GM21526 (cell line): ENCODE results near the gene ADGRL3.

ENCODE experiments used
- ATAC-seq: cut with Tn5 transposase; IDR thresholded peaks from one replicate; pipeline ENCODE4 v1.9.1; 2021; ENCODE audit warnings: moderate library complexity; ENCODE audit not compliant: unreplicated experiment, low FRiP score

Gene ADGRL3

GRCh38 chr4:61531188-61531587 lies 331.1 kb downstream of the ADGRL3 start:
- ATAC-seq: no peak

GRCh38 chr4:61532336-61533000 lies 332.3 kb downstream of the ADGRL3 start:
- ATAC-seq: no peak

DNA sequence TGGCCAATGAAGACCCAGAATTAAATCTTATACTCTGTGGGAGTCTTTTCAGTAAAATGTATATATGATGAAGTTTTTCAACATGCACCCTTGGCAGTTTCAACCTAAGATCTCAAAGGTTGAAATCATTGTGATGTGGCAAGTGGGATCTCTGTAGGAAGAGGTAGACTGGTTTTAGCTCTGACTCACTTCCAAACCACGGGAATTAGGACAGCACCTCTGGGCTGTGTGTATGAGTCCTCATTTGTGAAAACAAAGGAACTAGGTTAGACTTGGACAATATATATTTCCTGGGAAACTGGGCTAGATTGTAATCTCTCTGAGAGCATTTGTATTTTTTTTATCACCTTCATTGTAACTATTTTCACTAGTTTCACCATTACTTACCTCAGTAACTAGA lies 333.0 kb downstream of the ADGRL3 start:
- ATAC-seq: no peak

DNA sequence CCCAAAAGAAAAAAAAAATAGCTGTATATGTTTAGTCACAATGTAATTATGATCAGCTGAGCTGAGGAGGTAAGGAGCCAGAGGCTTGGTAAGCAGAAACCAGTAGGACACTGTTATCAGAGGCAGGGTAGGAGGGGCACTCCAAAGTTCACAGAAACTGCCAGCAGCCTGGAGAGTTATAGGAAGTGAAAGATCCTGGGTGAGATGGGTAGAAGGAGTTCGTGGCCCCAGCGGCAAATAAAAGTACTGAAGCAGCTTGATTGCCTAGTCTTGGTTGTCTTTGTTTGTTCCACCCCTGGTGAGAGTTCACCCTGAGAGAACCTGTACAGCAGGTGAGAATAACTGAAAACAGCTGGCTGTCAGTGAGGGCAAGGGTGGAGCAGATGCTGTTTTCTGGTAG lies 340.8 kb downstream of the ADGRL3 start:
- no peak for ATAC-seq

DNA sequence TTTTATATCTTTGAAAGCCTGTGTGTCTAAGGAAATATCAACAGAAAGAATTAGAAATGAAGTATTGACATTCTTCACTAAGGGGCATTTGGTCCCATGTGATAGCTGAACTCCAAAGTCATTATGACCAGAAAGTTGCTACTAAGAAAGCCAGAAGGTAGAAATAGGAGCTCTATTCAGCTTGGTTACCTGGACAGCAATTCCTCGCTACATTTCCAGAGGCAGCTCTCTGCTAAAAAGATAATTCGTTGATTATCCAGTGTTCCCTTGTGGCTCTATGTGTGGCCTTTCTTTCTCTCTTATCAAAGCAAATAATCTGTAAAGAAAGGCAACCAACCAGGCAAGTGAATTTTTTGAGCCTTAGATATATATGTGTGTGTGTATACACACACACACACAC lies 341.3 kb downstream of the ADGRL3 start:
- no peak for ATAC-seq

DNA sequence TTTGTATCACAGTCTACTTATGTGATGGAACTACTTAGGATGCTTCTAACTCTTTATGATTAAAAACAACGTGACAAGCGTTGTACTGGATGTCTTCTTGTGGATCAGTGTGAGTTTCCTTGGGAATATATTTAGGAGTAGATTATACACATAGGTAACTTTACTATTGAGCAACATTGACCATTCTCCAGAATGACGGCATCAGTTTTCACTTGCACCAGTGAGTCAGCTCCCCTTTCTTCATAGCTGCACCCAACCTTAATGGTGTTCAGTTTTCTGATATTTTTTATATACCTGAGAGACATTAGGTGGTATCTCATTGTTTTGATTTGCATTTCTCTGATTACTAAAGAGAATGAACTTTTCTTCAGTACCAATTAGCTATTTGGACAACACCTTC lies 343.9 kb downstream of the ADGRL3 start:
- ATAC-seq: no peak

GRCh38 chr4:61545902-61546480 lies 345.9 kb downstream of the ADGRL3 start:
- ATAC-seq: no peak

DNA sequence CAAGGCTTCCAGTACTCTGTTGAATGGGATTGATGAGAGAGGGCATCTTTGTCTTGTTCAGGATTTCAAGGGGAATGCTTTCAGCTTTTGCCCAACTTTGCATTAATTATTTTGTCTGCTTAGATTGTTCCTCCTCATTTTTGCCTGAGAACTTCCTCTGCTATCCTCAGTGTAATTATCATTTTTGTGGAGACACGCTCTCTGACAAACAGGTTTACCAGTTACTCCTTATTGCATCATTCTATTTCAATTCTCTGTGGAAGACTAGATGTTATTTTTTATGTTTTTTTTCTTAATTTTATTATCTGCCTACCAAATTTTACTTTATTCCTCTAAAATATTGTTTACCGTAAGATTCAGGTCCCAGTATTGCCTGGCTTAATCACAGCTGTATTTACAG lies 349.2 kb downstream of the ADGRL3 start:
- no peak for ATAC-seq

DNA sequence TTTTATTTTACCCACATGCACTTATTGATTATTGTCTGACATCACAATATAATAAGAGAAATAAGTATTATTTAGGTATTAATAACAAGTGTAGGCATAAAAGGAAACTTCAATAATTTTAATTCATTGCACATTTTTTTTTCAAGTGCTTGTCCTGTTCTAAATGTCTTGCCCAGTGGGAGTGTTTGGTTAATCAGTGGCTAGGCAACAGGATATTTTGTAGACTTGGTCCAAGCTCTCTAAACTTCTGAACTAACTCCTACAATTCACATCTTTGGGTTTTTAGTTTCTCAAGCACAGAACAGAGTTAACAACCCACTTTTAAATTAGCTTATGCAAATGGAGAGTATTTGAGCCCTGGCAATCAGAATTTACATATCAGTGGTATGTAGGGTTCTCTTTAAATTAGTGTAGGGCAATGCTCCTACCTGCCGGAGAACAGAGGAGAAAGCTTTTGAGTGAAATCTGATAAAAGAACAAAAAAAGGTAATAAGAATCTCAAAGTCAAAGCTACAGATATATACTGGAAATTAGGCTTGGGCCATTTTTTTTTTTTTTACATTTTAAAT lies 353.5 kb downstream of the ADGRL3 start:
- ATAC-seq: no peak

DNA sequence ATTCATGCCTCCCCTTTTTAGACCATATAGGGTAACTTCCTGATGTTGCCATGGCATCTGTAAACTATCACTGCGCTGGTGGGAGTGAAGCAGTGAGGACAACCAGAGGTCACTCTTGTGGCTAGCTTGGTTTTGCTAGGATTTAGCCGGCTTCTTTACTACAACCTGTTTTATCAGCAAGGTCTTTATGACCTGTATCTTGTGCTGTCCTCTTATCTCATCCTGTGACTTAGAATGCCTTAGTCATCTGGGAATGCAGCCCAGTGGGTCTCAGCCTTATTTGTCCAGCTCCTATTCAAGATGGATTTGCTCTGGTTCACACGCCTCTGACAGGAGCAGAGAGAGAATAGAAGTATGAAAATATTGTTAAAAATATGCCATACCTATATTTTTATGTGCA lies 355.7 kb downstream of the ADGRL3 start:
- ATAC-seq: no peak

DNA sequence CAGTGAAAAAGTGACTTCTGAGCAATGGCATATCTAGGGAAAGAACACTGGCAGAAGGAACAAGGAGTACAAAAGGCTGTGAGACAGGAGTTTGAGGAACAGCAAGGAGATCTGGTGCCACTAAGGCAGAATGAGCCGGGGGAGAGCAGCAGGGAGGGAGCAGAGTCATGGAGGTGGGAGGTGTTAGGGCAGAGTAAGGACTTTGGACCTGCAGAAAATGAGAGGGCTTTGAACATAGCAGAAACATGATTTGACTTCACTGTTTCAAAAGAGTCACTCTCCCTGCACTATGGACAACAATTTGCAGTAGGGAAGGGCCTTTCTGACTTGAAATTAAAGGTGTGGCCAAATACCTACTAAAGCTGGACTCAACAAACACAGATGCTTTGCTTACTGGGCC lies 356.2 kb downstream of the ADGRL3 start:
- no peak for ATAC-seq

DNA sequence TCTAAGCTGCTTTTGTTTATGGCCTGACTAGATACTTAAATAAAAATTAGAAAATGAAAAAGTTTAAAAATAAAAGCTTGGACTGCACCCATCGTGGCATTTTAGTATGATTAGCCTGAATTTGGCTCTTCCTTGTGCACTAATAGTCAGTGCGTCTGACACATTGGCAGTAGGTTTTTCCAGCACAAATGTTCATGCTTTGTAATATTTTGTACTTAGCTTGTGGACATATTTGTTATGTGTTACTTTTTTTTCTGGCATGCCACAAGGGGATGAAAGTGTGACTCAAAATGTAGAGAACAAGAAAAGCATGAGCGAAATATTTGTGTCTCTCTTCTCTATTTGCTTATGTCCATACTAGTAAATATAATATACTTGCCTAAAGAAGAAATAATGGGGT lies 359.3 kb downstream of the ADGRL3 start:
- ATAC-seq: no peak

DNA sequence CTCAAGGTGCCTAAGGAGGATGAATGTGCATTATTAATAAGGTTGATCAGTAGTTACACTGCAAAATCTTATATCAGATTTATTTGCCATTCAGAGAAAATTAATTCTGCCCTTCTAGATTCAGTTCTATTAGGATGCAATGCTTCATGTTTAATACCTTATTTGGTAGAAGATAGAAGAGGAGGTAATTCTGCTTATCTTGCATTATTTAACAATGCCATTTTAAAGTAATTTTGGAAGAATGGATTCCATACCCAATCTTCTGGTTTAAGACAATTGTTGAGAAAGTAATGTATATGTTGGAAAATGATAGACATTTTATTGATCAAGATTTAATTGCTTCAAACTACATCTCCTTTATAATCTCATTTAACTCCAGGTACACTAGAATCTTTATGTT lies 360.9 kb downstream of the ADGRL3 start:
- ATAC-seq: no peak

DNA sequence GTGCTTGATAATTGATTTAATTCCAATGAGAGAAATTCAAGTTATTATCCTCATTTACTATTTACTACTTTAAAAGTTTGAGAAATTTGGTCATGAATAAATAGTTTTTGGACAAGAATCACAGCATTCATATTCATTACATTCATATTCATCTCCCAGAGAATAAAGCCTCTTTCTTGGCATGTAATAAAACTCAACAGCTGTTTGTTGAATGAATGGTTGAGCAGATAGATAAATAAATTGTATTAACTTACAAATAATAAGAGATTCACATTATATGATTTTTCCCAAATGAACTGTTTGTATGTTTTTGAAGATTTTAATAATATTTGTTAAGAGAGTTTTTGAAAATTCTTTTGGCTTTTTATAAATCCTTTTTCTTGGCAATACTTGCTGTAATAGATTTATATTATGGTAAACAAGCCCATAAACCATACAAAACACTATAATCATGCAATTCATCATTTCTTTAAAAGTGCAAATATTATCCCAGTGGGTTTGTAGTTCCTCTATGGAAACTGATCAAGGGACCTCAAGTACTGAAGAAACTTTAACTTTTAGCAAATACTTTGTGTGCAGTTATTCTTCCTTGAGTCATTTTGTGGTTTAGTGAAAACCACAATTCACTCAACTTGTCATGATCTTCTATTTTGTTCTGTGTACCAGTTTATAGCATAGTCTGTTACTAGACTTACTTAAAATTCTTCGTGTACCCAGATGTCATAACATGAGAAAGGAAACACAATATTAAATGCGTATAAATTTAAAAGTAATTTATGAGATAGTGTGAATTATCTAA lies 371.8 kb downstream of the ADGRL3 start:
- no peak for ATAC-seq

DNA sequence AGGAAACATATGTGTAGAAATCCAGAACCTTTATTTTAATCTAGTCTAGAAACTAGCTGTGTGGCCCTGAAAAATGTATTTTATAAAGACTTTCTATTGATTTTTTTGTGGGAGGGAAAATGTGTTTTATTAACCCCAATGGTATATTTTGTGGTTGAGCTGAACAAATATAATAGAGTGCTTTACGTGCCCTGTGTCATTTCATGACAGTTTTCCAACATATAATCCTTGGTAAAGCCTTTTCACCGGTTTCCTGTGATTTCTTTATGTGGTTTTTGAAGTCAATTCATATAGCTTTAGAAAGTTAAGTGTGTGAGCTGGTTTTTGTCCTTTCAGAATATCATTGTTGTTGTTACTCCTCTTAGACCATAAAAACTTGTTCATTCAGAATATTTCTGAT lies 375.7 kb downstream of the ADGRL3 start:
- ATAC-seq: no peak

DNA sequence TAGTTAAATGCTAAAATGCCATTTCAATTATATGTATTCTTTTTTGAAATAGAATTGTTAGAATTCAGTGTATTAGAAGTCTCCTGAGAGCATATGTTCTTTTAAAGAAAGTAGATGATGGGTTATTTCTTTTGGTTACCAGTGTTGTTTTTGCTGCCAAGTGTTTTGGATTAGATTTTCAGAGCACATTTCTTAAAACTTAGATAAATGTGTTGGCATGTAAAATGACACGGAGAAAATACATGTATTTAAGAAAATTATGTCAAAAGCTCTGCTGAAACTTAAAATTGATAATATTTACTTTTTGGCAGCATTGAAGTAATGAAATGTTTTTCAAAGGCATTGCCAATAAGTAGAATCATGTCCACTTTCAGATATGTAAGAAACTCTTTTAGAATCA lies 379.7 kb downstream of the ADGRL3 start:
- no peak for ATAC-seq

- no peak for ATAC-seq
Measured at GRCh38 chr4:61580721-61581377, 380.7 kb downstream of the ADGRL3 start.

DNA sequence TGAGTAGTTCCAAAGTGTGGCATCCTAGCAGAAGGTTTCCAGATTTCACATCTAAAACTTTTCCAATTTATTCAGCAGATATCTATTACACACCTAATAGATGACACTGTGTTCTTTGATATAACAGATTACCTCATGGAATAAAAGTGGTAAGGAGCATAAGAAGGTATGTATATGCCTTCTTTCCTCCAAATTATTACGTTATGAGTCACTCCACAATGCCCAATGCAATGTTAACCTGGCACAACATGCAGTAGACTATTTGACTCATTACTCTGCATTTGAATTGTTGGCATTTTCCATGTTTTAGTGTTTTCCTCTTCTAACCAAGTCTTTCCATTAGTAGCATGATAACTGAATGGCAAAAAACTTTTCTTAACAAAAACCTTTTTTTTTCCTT lies 383.6 kb downstream of the ADGRL3 start:
- no peak for ATAC-seq

DNA sequence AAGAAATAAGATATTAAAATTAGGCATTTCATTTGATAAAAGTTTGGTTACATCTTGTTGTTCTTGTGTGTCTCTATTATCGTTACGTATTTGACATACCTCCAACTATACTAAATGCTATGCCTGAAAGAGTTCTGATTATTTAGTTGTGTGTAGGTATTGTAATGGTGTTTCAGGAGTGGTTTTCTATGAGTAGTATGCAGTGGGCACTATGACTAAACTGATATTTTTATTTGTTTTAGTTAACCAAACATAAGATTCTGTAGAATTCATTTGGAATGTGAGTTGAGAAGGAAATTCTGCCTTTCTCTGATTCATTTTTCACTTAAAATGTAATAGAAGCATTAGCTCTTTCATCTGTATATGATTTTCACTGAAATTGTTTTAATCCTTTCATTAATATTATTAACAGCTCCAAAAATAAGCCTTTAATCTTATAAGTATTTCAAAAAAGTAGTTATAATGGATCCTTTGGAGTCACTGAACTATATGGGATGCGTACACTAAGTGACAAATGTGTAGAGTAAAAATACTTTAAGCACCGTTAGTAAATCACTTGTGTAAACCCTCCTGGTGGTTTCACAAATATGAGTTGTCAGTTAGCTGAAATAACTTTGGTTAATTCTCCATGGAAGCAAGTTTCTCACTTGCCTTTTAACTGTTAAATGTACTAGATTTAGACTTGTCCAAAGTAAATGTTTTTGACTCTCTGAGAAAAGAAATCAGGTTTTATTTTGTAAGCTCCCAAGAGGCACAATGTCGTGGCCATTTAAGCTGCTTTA lies 388.7 kb downstream of the ADGRL3 start:
- ATAC-seq: no peak

DNA sequence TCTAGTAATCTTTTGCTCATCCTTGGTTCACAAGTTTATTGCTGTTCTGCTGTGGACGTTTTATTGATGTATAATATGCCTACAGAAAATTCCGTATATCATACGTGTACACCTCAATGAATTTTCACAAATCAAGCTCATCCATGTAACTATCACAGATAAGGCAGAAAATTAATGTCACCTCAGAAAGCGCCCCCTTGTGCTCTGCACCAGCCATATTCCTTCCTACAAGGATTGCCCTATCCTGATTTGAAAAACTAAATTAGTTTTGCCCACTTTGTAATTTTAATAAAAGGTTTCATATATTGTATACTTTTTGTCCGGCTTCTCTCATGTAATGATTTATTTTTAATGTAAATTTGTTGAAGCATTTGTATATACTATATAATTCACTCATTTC lies 390.8 kb downstream of the ADGRL3 start:
- ATAC-seq: no peak
